Activated naive CD4-positive, alpha-beta T cell treated with anti-CD3 and anti-CD28 coated beads, Interleukin-2, amount 50 U/mL, for 16 hours (primary cell): ENCODE data around the gene SPOCK3.
"Not testable (repeated sequence)": the region's sequence is repeated elsewhere in the genome, so short reads cannot be mapped to it uniquely, and the experiment has no call there.

ENCODE experiments used
- DNase-seq: peaks from one replicate; pipeline ENCODE4 v3.0.0-alpha.2; 2020

The SPOCK3 gene

GRCh38 chr4:166798126-166798525 is 436.2 kb downstream of the SPOCK3 start:
- no peak for DNase-seq

- no peak for DNase-seq
Observed at GRCh38 chr4:166777760-166778159, 456.5 kb downstream of the SPOCK3 start.

GRCh38 chr4:166763018-166763417 is 471.3 kb downstream of the SPOCK3 start:
- no peak for DNase-seq

- DNase-seq: no peak
Observed at GRCh38 chr4:166741742-166742141, 492.6 kb downstream of the SPOCK3 start.

GRCh38 chr4:166739215-166739614 is 495.1 kb downstream of the SPOCK3 start:
- DNase-seq: not testable (repeated sequence)

- no peak for DNase-seq
Observed at GRCh38 chr4:166737430-166737829, 496.9 kb downstream of the SPOCK3 start.

GRCh38 chr4:166735553-166735952 is 498.7 kb downstream of the SPOCK3 start:
- no peak for DNase-seq

GRCh38 chr4:166734797-166735196 is 499.5 kb downstream of the SPOCK3 start:
- DNase-seq: no peak

GRCh38 chr4:166733686-166734085 is 500.6 kb downstream of the SPOCK3 start:
- DNase-seq: no peak

GRCh38 chr4:166726832-166727231 is 507.5 kb downstream of the SPOCK3 start:
- no peak for DNase-seq

- DNase-seq: no peak
Observed at GRCh38 chr4:166724369-166724768, 509.9 kb downstream of the SPOCK3 start.

- DNase-seq: no peak
Observed at GRCh38 chr4:166723532-166724140, 510.7 kb downstream of the SPOCK3 start.

GRCh38 chr4:166715748-166716713 is 518.3 kb downstream of the SPOCK3 start:
- DNase-seq: not testable (repeated sequence)

GRCh38 chr4:166700592-166700991 is 533.7 kb downstream of the SPOCK3 start:
- DNase-seq: no peak

- no peak for DNase-seq
Observed at GRCh38 chr4:166688835-166689234, 545.5 kb downstream of the SPOCK3 start.

- DNase-seq: no peak
Observed at GRCh38 chr4:166687828-166688227, 546.5 kb downstream of the SPOCK3 start.
